Liver (tissue), 9 donors: ENCODE results near the gene CACNA1I. TPM values are rescaled to one million over a fixed set of nuclear protein-coding genes. Genes with fewer than 3 reads are reported as not detected.

Source experiments
- DNase-seq: peaks from one replicate; pipeline ENCODE4 v3.0.0-alpha.2; 2017; ENCODE audit warnings: low spot score
- H3K27ac ChIP-seq, 2 donors: one replicate each; pipeline ENCODE4 v1.7.0; 2013; ENCODE audit warnings: inconsistent platforms in 2 of 2, low read length in 2 of 2, control low read depth in 1 of 2, low read depth in 1 of 2, mild to moderate bottlenecking in 1 of 2
- H3K27me3 ChIP-seq, 4 donors: one replicate each; pipeline versions ENCODE4 v1.6.1 to v1.7.0; 2013; ENCODE audit warnings: low read length in 3 of 4, inconsistent platforms in 1 of 4, mild to moderate bottlenecking in 1 of 4, moderate library complexity in 1 of 4; ENCODE audit not compliant: control insufficient read depth in 4 of 4, insufficient read depth in 4 of 4
- H3K36me3 ChIP-seq, 4 donors: one replicate each; pipeline versions ENCODE4 v1.6.1 to v1.7.0; 2013; ENCODE audit warnings: low read length in 3 of 4, mild to moderate bottlenecking in 3 of 4, low read depth in 1 of 4, moderate library complexity in 1 of 4; ENCODE audit not compliant: control insufficient read depth in 4 of 4, insufficient read depth in 3 of 4
- H3K4me1 ChIP-seq, 4 donors: one replicate each; pipeline versions ENCODE4 v1.6.1 to v1.7.0; 2013; ENCODE audit warnings: low read length in 3 of 4, mild to moderate bottlenecking in 3 of 4, moderate library complexity in 1 of 4; ENCODE audit not compliant: control insufficient read depth in 4 of 4, insufficient read depth in 4 of 4
- H3K4me3 ChIP-seq, 3 donors: one replicate each; pipeline versions ENCODE4 v1.6.1 to v1.7.0; 2013; ENCODE audit warnings: low read length in 3 of 3, control low read depth in 1 of 3, low read depth in 1 of 3, mild to moderate bottlenecking in 1 of 3
- H3K9ac ChIP-seq, 2 donors: one replicate each; pipeline ENCODE4 v1.7.0; 2013; ENCODE audit warnings: low read length in 2 of 2, mild to moderate bottlenecking in 2 of 2, moderate library complexity in 2 of 2, control low read depth in 1 of 2, low read depth in 1 of 2
- H3K9me3 ChIP-seq, 4 donors: one replicate each; pipeline versions ENCODE4 v1.6.1 to v1.7.0; 2013; ENCODE audit warnings: low read length in 3 of 4; ENCODE audit not compliant: control insufficient read depth in 4 of 4
- CTCF ChIP-seq: fragments of 150-350 bp; IDR thresholded peaks from 2 replicates; pipeline ENCODE4 v1.5.1; 2017; ENCODE audit warnings: improper control_type of control experiment, low read depth, low read length; ENCODE audit not compliant: missing input control
- FOXA1 ChIP-seq: IDR thresholded peaks from 2 replicates; pipeline ENCODE4 v1.6.1; 2016; ENCODE audit warnings: antibody characterized with exemption
- GABPA ChIP-seq, 2 donors: IDR thresholded peaks in 1 of 2; conservative IDR thresholded peaks in 1 of 2; 2 replicates each; pipeline ENCODE4 v1.6.1; 2016; ENCODE audit warnings: antibody characterized with exemption in 2 of 2, mild to moderate bottlenecking in 1 of 2, moderate library complexity in 1 of 2
- HNF4A ChIP-seq, 2 donors: conservative IDR thresholded peaks; 2 replicates each; pipeline ENCODE4 v1.6.1; 2016; ENCODE audit warnings: antibody characterized with exemption in 2 of 2, mild to moderate bottlenecking in 2 of 2
- HNF4G ChIP-seq: IDR thresholded peaks from 2 replicates; pipeline ENCODE4 v1.6.1; 2016; ENCODE audit warnings: antibody characterized with exemption
- JUND ChIP-seq, 2 donors: IDR thresholded peaks; 2 replicates each; pipeline ENCODE4 v1.6.1; 2016; ENCODE audit warnings: antibody characterized with exemption in 2 of 2
- MAX ChIP-seq: IDR thresholded peaks from 2 replicates; pipeline ENCODE4 v1.6.1; 2016; ENCODE audit warnings: antibody characterized with exemption
- NR2F2 ChIP-seq: IDR thresholded peaks from 2 replicates; pipeline ENCODE4 v1.6.1; 2016; ENCODE audit warnings: antibody characterized with exemption
- RAD21 ChIP-seq, 2 donors: IDR thresholded peaks; 2 replicates each; pipeline ENCODE4 v1.6.1; 2016; ENCODE audit warnings: antibody characterized with exemption in 2 of 2, mild to moderate bottlenecking in 2 of 2
- SP1 ChIP-seq: IDR thresholded peaks from 2 replicates; pipeline ENCODE4 v1.6.1; 2018; ENCODE audit warnings: antibody characterized with exemption, mild to moderate bottlenecking
- TAF1 ChIP-seq: conservative IDR thresholded peaks from 2 replicates; pipeline ENCODE4 v1.6.1; 2016; ENCODE audit warnings: antibody characterized with exemption, mild to moderate bottlenecking
- YY1 ChIP-seq: IDR thresholded peaks from 2 replicates; pipeline ENCODE4 v1.6.1; 2016; ENCODE audit warnings: antibody characterized with exemption, mild to moderate bottlenecking
- WGBS: extraction: QIAGEN DNeasy Blood & Tissue Kit; methylation state at CpG from one replicate; pipeline ENCODE4 v1.1.7; 2013; 5-methylcytosine and 5-hydroxymethylcytosine counted together
- polyA plus RNA-seq, 2 donors: library from polyadenylated mRNA; stranded (reverse) in 1 of 2; unstranded in 1 of 2; fragments of 200-250 nt in 1 of 2; fragments of >200 nt in 1 of 2; fragmentation: Nextera tagmentation in 1 of 2; extraction: Ambion mirVana in 1 of 2; gene quantifications; one replicate each; pipeline versions ENCODE4 v1.2.1 to v1.2.3, GENCODE V29; 2013 to 2015
- total RNA-seq, 2 donors: library from RNA; depleted of rRNA; stranded (reverse); fragments of >200 nt; gene quantifications; one replicate each; pipeline ENCODE4 v1.2.3, GENCODE V29; 2014
- TF ChIP-seq, protein P1 (sequence below): IDR thresholded peaks from 2 replicates; pipeline ENCODE4 v1.6.1; 2016; ENCODE audit warnings: antibody characterized with exemption
- donor health status: healthy.
- donor health status: healthy.
- donor health status: healthy.
- donor health status: healthy.
- donor health status: healthy.

CACNA1I gene
- total and polyA plus RNA-seq, 4 donors: under 0.01 to 0.14 (median 0.01) TPM; not detected in 1

DNA sequence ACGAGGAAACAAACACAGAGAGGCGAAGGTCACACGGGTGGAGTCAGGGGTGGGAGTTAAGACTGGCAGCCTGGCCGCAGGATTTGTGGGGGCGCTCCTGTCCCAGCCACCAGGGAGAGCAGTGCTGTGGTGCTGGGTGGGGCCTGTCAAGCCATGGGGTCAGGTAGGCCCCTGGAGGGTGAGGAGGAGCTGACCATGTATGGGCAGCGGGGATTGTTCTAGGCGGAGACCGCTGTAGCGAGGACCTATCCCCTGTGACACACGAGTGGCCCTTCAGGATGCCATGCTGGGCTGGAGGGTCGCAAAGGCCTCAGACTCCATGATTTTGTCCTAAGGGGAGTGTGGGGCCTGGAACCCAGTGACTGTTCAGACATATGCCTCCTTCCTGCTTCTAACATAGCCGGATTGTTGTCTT is 36.5 kb upstream of the CACNA1I start:
- H3K4me3 ChIP-seq: no peak overlapping the region
- H3K9me3 ChIP-seq: no peaks in the 10 kb centered on the region
- peaks cover 15 to 38% (median 31%) of the 10 kb centered on the region in 4 donors for H3K4me1 ChIP-seq
- TF ChIP-seq SP1 (no peak), GABPA (IDR thresholded peaks at IDR 0.05 in 1 of 2, conservative IDR thresholded peaks at IDR 0.05 in 1 of 2) (no peak), TAF1 (no peak), HNF4G (no peak), HNF4A (conservative IDR thresholded peaks at IDR 0.05) (no peak), FOXA1 (no peak), RAD21 (IDR thresholded peaks at IDR 0.05) (no peak), MAX (no peak), YY1 (no peak), CTCF (no peak), JUND (IDR thresholded peaks at IDR 0.05) (no peak)
- TF ChIP-seq, protein P1, sequence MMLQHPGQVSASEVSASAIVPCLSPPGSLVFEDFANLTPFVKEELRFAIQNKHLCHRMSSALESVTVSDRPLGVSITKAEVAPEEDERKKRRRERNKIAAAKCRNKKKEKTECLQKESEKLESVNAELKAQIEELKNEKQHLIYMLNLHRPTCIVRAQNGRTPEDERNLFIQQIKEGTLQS: no peak
- H3K27ac ChIP-seq: no peak overlapping the region
- H3K27me3 ChIP-seq: no peaks in the 10 kb centered on the region
- DNase-seq: no peak
- no peak overlapping the region for H3K9ac ChIP-seq
- peaks cover 0 to 6% (median 4%) of the 10 kb centered on the region in 4 donors for H3K36me3 ChIP-seq
- 84% methylated on average over 12 of the region's 12 CpGs for WGBS

DNA sequence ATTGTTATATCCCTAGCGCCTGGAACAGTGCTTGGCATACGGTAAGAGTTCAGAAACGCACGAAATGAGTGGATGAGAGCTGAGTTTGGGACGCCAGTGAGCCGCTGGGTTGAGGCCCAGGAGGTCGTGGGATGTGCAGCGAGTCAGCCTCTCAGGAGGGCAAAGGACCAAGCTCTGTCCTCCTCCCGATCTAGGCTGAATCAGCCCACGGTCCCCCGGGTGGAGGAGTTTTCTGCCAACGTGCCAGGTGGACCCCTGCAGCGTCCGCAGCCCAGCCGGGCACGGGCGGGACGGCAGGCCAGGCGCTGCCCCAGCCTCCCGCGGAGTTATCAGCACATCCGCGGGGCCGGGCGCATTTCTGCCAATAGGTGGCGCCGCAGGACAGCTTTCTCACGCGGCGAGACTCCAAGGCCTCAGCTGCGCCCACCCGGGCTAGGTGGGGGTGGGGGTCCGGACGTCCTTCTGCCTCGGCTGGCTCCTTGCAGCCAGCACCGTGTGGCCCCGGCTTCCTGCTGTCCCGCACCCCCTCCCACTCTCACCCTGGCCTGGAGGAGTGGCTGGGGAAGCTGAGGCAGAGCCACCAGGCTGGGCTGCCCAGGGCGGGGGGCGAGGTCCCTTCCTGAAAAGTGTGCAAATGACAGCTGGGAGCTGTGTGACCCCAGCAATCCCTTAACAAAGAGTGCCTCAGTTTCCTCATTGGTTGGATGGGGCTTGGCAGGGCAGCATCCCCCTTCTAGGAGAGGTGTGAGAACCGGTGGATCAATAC is 35.8 kb upstream of the CACNA1I start:
- peak; percentile 92 for DNase-seq
- Histone ChIP-seq H3K9me3 (no peaks in the 10 kb centered on the region), H3K9ac (no peak overlapping the region), H3K27ac (no peak overlapping the region), H3K27me3 (no peaks in the 10 kb centered on the region), H3K4me3 (peak overlapping the region in 1 of 3 donors; percentile 12), H3K36me3 (peaks cover 0 to 4% (median 1%) of the 10 kb centered on the region in 4 donors), H3K4me1 (peaks cover 12 to 32% (median 25%) of the 10 kb centered on the region in 4 donors)
- TF ChIP-seq CTCF (peak; percentile 83), TAF1 (no peak), RAD21 (IDR thresholded peaks at IDR 0.05) (peak; percentile 83 to 89), NR2F2 (no peak)
- 9% methylated on average over 41 of the region's 41 CpGs for WGBS
